Right atrium auricular region (tissue), 2 donors: ENCODE measurements around the gene SLC48A1. TPM values are rescaled to one million over a fixed set of nuclear protein-coding genes. Genes with fewer than 3 reads are reported as not detected.

Experiments used
- DNase-seq: peaks from one replicate; pipeline ENCODE4 v3.0.0-alpha.2; 2019; ENCODE audit warnings: low spot score
- H3K27ac ChIP-seq, 2 donors: fragments of 200-600 bp; sonication (generic); 1 replicate in 1 of 2; 2 replicates in 1 of 2; pipeline ENCODE4 v1.5.1; 2016 to 2019
- H3K27me3 ChIP-seq, 2 donors: fragments of 200-600 bp; sonication (generic); one replicate each; pipeline versions ENCODE4 v1.5.1 to v1.6.0; 2017 to 2019
- H3K36me3 ChIP-seq: fragments of 200-600 bp; sonication (generic); one replicate; pipeline ENCODE4 v1.5.1; 2016
- H3K4me1 ChIP-seq, 2 donors: fragments of 200-600 bp; sonication (generic); one replicate each; pipeline versions ENCODE4 v1.5.1 to v1.6.0; 2017 to 2019
- H3K4me3 ChIP-seq, 2 donors: fragments of 200-600 bp; sonication (generic); 1 replicate in 1 of 2; 2 replicates in 1 of 2; pipeline ENCODE4 v1.5.1; 2017 to 2019; ENCODE audit warnings: mild to moderate bottlenecking in 1 of 2, moderate library complexity in 1 of 2
- H3K9me3 ChIP-seq, 2 donors: fragments of 200-600 bp; sonication (generic); one replicate each; pipeline ENCODE4 v1.5.1; 2019
- CTCF ChIP-seq, 2 donors: fragments of 200-600 bp; sonication (generic); IDR thresholded peaks; one replicate each; pipeline ENCODE4 v1.5.1; 2019; ENCODE audit warnings: antibody characterized with exemption in 2 of 2
- total RNA-seq, 2 donors: library from RNA; depleted of rRNA; stranded (reverse); fragments of >200 nt; gene quantifications; one replicate each; pipeline ENCODE4 v1.1.0, GENCODE V29; 2016

SLC48A1 gene
- total RNA-seq, 2 donors from 2014 or later = 48.9 to 52.0 TPM

GRCh38 chr12:47821346-47821706 lies 48.3 kb downstream of the SLC48A1 start:
- H3K9me3 ChIP-seq = no peaks in the 10 kb centered on the region
- H3K27ac ChIP-seq = peak overlapping the region; percentile 95 to 99
- H3K4me3 ChIP-seq = no peak overlapping the region
- no peak for TF ChIP-seq CTCF (IDR thresholded peaks at IDR 0.05)
- no peaks in the 10 kb centered on the region for H3K27me3 ChIP-seq
- H3K36me3 ChIP-seq = no peaks in the 10 kb centered on the region
- H3K4me1 ChIP-seq = peaks cover 0 to 88% of the 10 kb centered on the region in 2 donors
- DNase-seq = no peak

GRCh38 chr12:47822401-47822800 lies 49.4 kb downstream of the SLC48A1 start:
- TF ChIP-seq CTCF (IDR thresholded peaks at IDR 0.05) = no peak
- no peaks in the 10 kb centered on the region for H3K27me3 ChIP-seq
- no peak for DNase-seq
- no peaks in the 10 kb centered on the region for H3K9me3 ChIP-seq
- peak overlapping the region; percentile 95 to 99 for H3K27ac ChIP-seq
- H3K36me3 ChIP-seq = no peaks in the 10 kb centered on the region
- no peak overlapping the region for H3K4me3 ChIP-seq
- H3K4me1 ChIP-seq = peaks cover 0 to 83% of the 10 kb centered on the region in 2 donors

GRCh38 chr12:47822863-47823262 lies 49.8 kb downstream of the SLC48A1 start:
- TF ChIP-seq CTCF (IDR thresholded peaks at IDR 0.05) = no peak
- H3K9me3 ChIP-seq = no peaks in the 10 kb centered on the region
- peak overlapping the region; percentile 95 to 99 for H3K27ac ChIP-seq
- H3K36me3 ChIP-seq = no peaks in the 10 kb centered on the region
- no peak for DNase-seq
- H3K4me3 ChIP-seq = no peak overlapping the region
- no peaks in the 10 kb centered on the region for H3K27me3 ChIP-seq
- peaks cover 0 to 83% of the 10 kb centered on the region in 2 donors for H3K4me1 ChIP-seq

GRCh38 chr12:47823422-47824086 lies 50.5 kb downstream of the SLC48A1 start:
- peak overlapping the region in 1 of 2 donors; percentile 99 for H3K27ac ChIP-seq
- H3K4me3 ChIP-seq = no peak overlapping the region
- DNase-seq = no peak
- H3K4me1 ChIP-seq = peaks cover 0 to 83% of the 10 kb centered on the region in 2 donors
- no peaks in the 10 kb centered on the region for H3K36me3 ChIP-seq
- H3K27me3 ChIP-seq = no peaks in the 10 kb centered on the region
- H3K9me3 ChIP-seq = no peaks in the 10 kb centered on the region
- no peak for TF ChIP-seq CTCF (IDR thresholded peaks at IDR 0.05)

GRCh38 chr12:47824198-47824597 lies 51.2 kb downstream of the SLC48A1 start:
- H3K9me3 ChIP-seq = no peaks in the 10 kb centered on the region
- no peaks in the 10 kb centered on the region for H3K36me3 ChIP-seq
- H3K4me1 ChIP-seq = peaks cover 0 to 83% of the 10 kb centered on the region in 2 donors
- no peak for DNase-seq
- H3K4me3 ChIP-seq = no peak overlapping the region
- H3K27ac ChIP-seq = peak overlapping the region; percentile 27 to 99
- no peak for TF ChIP-seq CTCF (IDR thresholded peaks at IDR 0.05)
- no peaks in the 10 kb centered on the region for H3K27me3 ChIP-seq

- H3K27ac ChIP-seq = peak overlapping the region; percentile 27 to 99
- no peak for TF ChIP-seq CTCF (IDR thresholded peaks at IDR 0.05)
- no peak overlapping the region for H3K4me3 ChIP-seq
- peaks cover 0 to 88% of the 10 kb centered on the region in 2 donors for H3K4me1 ChIP-seq
- H3K27me3 ChIP-seq = no peaks in the 10 kb centered on the region
- no peak for DNase-seq
- no peaks in the 10 kb centered on the region for H3K9me3 ChIP-seq
- no peaks in the 10 kb centered on the region for H3K36me3 ChIP-seq
These were observed 51.6 kb downstream of the SLC48A1 start for GRCh38 chr12:47824635-47825034.
